RKO (cell line): ENCODE measurements around the gene KRTAP20-1.

Source experiments
- DNase-seq: peaks from one replicate; pipeline ENCODE4 v3.0.0-alpha.2; 2016; ENCODE audit warnings: low spot score

The KRTAP20-1 gene

DNA sequence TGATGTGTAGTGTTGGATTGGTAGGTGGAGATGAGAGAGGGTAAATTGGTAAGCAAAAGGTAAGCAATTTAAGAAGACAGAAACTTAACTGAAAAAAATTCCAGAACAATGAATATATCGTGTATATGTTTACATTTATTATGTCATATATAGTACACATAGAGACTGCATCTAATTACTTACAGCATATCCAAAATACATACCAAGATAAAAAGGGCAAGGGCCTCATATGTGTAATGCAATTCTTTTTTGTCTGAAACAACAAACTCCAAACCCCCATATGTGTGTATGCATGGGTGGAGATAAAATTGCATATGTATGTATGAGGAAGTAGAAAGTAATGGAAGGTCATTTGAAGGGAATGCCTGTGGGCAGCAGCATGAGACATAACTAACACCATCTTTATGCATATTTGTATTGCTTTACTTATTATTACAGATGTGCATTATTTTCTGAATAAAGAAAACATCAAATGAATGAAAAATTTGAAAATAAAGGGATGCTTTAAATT, 30.7 kb downstream of the KRTAP20-1 start:
- no peak for DNase-seq

DNA sequence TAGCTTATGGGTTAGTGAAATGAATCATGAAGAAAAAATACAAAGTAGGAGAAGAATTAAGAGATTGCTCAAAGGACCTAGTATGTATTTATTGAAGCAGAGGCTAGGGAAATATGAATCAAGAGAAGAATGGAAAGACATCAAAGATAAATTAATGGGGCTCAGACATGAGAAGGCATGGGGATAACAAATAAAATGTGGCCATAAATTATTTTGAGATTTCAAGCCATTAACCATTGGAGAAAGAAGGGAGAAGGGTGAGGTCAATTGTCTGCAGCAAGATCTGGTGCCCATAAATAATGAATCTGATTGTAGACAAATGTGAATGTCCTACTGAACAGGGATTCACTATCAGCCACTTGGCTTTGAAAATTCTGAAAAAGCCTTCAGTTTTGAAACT, 36.7 kb downstream of the KRTAP20-1 start:
- no peak for DNase-seq
